HG02870 (cell line): Measurements from ENCODE around the gene CLIP2.
"Not testable (repeated sequence)": the region's sequence is repeated elsewhere in the genome, so short reads cannot be mapped to it uniquely, and the experiment has no call there.

Experiments used
- ATAC-seq: cut with Tn5 transposase; IDR thresholded peaks from one replicate; pipeline ENCODE4 v1.9.1; 2021; ENCODE audit warnings: mild to moderate bottlenecking, moderate library complexity; ENCODE audit not compliant: unreplicated experiment

The CLIP2 gene

GRCh38 chr7:74364061-74364460, 74.9 kb downstream of the CLIP2 start:
- ATAC-seq: no peak

GRCh38 chr7:74365322-74366022, 76.3 kb downstream of the CLIP2 start:
- no peak for ATAC-seq

- ATAC-seq: no peak
Observed at GRCh38 chr7:74371381-74372341, 82.5 kb downstream of the CLIP2 start.

GRCh38 chr7:74372511-74373111, 83.4 kb downstream of the CLIP2 start:
- no peak for ATAC-seq

- no peak for ATAC-seq
Observed at GRCh38 chr7:74373536-74373935, 84.3 kb downstream of the CLIP2 start.

- ATAC-seq: no peak
Observed at GRCh38 chr7:74375726-74376220, 86.6 kb downstream of the CLIP2 start.

- no peak for ATAC-seq
Observed at GRCh38 chr7:74376256-74377036, 87.2 kb downstream of the CLIP2 start.

GRCh38 chr7:74379938-74380337, 90.7 kb downstream of the CLIP2 start:
- no peak for ATAC-seq

- no peak for ATAC-seq
Observed at GRCh38 chr7:74380720-74381119, 91.5 kb downstream of the CLIP2 start.

GRCh38 chr7:74384086-74384485, 94.9 kb downstream of the CLIP2 start:
- ATAC-seq: not testable (repeated sequence)

- ATAC-seq: not testable (repeated sequence)
Observed at GRCh38 chr7:74384854-74385253, 95.6 kb downstream of the CLIP2 start.

GRCh38 chr7:74387606-74388005, 98.4 kb downstream of the CLIP2 start:
- ATAC-seq: no peak

GRCh38 chr7:74388880-74389415, 99.7 kb downstream of the CLIP2 start:
- ATAC-seq: no peak

GRCh38 chr7:74393722-74394121, 104.5 kb downstream of the CLIP2 start:
- not testable (repeated sequence) for ATAC-seq

- not testable (repeated sequence) for ATAC-seq
Observed at GRCh38 chr7:74394601-74395000, 105.4 kb downstream of the CLIP2 start.

- ATAC-seq: no peak
Observed at GRCh38 chr7:74395745-74396311, 106.6 kb downstream of the CLIP2 start.

- no peak for ATAC-seq
Observed at GRCh38 chr7:74396993-74397392, 107.8 kb downstream of the CLIP2 start.

- ATAC-seq: no peak
Observed at GRCh38 chr7:74398426-74398825, 109.2 kb downstream of the CLIP2 start.

- no peak for ATAC-seq
Observed at GRCh38 chr7:74399006-74399405, 109.8 kb downstream of the CLIP2 start.
